GM10266 (cell line): ENCODE data around the gene UCP2.
A peak's percentile ranks its signal among the peaks of the same experiment; 100 is the strongest.

Experiments
- DNase-seq: peaks from one replicate; pipeline ENCODE4 v3.0.0; 2012; ENCODE audit errors: extremely low spot score
- CTCF ChIP-seq: IDR thresholded peaks from 2 replicates; pipeline ENCODE4 v1.5.1; 2012; ENCODE audit warnings: mild to moderate bottlenecking, low read depth; ENCODE audit not compliant: control insufficient read depth, insufficient read depth; ENCODE audit errors: missing control alignments

Gene UCP2

GRCh38 chr11:73982595-73982989 lies at the start of gene UCP2:
Gene UCP2, minus strand, starts transcription at chr11:73982843. Its CDS starts 4,465 bp downstream, at chr11:73978378.
- TF ChIP-seq CTCF: no peak
- DNase-seq: peak; percentile 80

- TF ChIP-seq CTCF: no peak
These were observed 48.4 kb upstream of the UCP2 start for GRCh38 chr11:74030723-74031676.

GRCh38 chr11:74025467-74026166 lies 43.0 kb upstream of the UCP2 start:
- TF ChIP-seq CTCF: no peak

More at GRCh38 chr11:74030723-74031676, 48.4 kb upstream of the UCP2 start:
- DNase-seq: no peak

GRCh38 chr11:74024261-74025029 lies 41.8 kb upstream of the UCP2 start:
- DNase-seq: no peak
- no peak for TF ChIP-seq CTCF

More at GRCh38 chr11:74025467-74026166, 43.0 kb upstream of the UCP2 start:
- no peak for DNase-seq

GRCh38 chr11:74023276-74023675 lies 40.6 kb upstream of the UCP2 start:
- DNase-seq: no peak
- TF ChIP-seq CTCF: no peak

- no peak for TF ChIP-seq CTCF
These were observed 39.9 kb upstream of the UCP2 start for GRCh38 chr11:74022546-74022945.

More at GRCh38 chr11:74022546-74022945, 39.9 kb upstream of the UCP2 start:
- DNase-seq: no peak
